Epidermal melanocyte (primary cell): ENCODE measurements around the gene MCHR1.
"Not testable (repeated sequence)": the region's sequence is repeated elsewhere in the genome, so short reads cannot be mapped to it uniquely, and the experiment has no call there.

Source experiments
- DNase-seq: peaks from one replicate; pipeline ENCODE4 v3.0.0; 2011; ENCODE audit warnings: low spot score; ENCODE audit not compliant: insufficient read length

Gene MCHR1

DNA sequence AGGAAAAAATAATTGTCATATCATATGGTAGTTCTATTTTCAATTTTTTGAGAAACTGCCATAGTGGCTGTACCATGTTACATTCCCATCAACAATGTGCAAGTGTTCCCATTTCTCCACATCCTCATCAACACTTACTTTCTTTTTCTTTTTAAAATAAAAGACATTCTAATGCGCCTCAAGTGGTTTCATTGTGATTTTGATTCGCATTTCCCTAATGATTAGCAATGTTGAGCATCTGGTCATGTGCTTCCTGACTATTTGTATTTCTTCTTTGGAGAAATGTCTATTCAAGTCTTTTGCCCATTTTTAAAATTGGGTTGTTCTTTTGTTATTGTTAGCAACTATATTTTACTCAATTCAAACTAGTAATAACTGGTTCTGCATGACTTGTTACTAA, 8.4 kb downstream of the MCHR1 start:
- DNase-seq = no peak

DNA sequence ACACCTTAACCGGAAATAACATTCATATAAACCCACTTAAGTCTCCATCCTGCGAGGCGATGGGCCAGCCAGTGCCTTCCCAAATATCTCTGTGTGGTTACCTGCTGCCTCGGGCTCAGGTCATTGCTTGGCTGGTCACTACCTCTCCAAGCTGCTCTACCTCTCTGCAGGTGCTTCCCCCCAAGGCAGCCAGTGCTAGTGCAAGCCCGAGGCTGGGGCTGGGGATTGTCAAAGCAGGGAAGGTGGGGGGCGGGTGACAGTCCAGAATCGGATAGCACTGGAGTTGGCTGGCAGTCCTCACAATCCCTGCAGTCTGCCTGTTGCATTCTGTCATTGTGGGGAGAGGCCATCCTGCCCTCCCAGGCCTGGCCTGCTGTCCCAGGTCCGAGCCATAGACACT, 11.1 kb downstream of the MCHR1 start:
- no peak for DNase-seq

DNA sequence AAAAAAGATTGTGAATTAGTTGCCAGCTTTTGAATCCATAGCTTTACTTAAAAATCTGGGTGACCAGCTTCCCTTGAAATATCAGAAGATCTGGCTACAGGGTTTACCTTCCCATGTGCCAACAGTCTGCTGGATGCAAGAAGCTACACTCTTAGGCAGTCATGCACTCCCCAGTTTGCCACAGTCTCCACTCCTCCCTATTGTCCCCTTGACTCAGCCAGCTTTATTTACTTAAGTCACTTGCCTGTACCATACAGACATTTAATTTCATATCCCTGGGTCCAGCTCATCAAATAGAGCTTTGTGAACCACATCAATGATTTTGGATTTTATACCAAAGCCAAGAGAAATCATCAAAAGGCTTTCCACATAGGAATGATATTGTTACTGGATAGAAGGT, 12.2 kb downstream of the MCHR1 start:
- no peak for DNase-seq

DNA sequence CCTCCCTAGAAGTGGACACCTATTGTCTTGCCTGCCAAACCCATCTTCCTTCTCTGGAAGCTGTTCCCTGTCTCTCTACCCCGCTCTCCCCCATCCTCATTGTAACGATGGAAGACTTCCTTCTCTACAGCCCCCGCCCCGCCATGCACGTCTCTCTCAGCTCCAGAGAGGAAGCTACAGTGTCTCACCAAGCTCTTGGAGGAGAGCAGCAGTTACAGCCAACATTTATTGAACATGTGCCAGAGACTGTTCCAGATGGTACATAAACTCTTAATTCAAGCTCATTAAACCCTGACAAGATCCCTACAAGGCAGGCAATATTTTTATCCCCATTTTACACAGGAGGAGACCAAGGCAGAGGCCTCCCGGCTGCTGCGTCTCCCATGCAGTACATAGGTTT, 15.1 kb downstream of the MCHR1 start:
- DNase-seq = no peak

- DNase-seq = no peak
Observed at GRCh38 chr22:40701274-40701673, 22.0 kb downstream of the MCHR1 start.

DNA sequence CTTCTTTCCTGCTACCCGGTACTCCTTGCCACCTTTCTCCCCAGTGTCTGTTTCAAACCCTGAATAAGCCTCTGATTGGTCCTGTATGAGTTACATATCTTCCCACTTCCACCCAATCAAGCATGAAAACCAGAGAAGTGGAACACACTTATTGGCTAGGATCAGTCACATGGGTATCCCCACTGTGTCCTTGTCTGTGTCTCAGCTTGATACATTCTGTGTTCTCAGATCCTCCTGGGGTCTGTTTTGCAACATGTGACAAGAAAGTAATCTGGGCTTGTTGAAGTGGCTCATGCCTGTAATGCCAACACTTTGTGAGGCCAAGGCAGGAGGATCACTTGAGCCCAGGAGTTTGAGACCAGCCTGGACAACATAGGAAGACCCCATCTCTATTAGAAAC, 23.9 kb downstream of the MCHR1 start:
- no peak for DNase-seq

GRCh38 chr22:40703736-40704135, 24.5 kb downstream of the MCHR1 start:
- no peak for DNase-seq

DNA sequence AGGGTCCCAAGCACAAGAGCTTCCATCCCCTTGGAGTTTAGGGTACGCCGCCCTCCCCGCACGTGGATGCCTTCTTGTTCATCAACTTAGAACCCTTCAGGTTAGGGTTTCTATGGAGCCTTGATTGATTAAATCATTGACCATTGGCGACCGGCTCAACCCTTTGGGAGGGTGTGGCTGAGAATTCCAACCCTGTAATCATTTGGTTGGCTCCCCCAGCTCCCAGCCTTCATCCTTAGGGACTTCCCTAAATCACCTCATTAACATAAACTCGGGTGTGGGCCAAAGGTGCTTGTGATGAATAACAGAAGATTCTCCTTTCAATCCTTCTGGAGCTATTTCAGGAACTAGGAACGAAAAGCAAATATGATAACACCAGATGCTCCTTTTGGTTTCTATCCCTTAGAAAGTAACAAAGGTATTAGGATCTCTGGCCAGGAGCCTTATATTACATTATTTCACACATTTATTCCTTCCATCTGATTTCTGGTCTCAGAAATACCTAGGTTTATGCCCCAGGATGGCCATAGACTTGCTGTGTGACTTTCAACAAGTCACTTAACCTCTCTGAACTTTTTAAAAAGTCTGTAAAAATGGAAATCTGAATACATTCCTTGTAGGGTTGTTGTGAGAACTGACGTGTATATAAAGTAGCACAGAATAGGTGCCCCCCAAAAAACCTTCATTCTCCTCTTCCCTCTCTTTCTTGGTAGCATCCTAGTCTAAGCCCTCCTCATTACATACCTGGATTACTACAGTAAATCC, 26.8 kb downstream of the MCHR1 start:
- DNase-seq = no peak

DNA sequence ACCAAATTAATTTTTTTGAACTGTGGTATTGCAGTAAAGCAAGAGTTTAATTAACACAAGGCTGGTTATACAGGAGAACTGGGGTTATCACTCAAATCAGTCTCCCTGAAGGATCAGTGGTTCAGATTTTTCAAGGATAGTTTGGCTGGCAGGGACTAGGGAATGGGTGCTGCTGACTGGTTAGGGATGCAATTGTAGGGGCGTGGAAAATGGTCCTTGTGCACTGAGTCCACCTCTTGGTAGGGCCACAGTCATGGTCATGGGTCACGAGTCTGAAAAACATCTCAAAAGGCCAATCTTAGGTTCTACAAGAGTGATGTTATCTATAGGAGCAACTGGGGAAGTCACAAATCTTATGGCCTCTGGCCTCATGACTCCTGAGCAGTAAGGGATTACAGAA, 27.9 kb downstream of the MCHR1 start:
- no peak for DNase-seq

GRCh38 chr22:40708177-40708576, 28.9 kb downstream of the MCHR1 start:
- no peak for DNase-seq

DNA sequence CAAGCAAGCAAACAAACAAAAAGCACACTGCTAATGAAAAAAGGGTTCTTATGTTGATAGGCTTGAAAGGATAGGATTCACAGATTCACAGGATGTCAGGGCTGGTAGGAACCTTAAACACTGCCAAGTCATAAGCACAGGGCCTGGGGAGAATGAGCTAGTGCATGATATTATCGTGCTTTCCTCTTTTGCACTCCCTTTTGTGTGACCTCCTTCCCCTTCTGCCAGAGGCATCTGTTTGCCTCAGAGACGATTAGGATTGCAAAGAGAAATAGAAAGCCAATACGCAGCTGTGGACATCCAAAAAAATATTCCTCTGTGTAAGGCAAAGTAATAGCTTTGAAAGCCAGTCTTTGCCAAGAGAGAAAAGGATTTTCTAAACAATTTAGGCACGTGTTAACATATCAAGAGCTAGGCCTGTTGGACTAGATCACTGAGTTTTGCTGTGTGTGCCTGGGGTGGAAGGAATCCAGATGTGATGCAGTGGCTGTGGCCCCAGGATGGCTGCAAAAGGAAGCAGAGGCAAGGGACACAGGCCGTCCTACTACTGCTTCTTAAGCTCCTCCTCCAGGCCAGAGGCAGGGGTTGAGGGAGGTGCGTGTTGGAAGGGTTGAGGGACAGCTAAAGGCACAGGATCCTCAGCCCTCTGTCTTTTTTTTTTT, 30.6 kb downstream of the MCHR1 start:
- peak; percentile 66 for DNase-seq

DNA sequence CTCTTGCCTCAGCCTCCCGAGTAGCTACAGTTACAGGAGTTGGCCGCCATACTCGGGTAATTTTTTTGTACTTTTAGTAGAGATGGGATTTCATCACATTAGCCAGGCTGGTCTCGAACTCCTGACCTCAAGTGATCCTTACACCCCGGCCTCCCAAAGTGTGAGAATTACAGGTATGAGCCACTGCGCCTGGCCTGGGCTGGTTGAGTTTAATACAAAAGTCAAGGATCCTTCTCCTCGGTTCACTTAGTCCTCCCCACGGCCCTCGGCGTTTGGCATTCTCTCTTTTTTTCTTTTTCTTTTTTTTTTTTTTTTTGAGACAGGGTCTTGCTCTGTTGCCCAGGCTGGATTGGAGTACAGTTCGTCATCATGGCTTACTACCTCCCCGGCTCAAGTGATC, 33.0 kb downstream of the MCHR1 start:
- no peak for DNase-seq

DNA sequence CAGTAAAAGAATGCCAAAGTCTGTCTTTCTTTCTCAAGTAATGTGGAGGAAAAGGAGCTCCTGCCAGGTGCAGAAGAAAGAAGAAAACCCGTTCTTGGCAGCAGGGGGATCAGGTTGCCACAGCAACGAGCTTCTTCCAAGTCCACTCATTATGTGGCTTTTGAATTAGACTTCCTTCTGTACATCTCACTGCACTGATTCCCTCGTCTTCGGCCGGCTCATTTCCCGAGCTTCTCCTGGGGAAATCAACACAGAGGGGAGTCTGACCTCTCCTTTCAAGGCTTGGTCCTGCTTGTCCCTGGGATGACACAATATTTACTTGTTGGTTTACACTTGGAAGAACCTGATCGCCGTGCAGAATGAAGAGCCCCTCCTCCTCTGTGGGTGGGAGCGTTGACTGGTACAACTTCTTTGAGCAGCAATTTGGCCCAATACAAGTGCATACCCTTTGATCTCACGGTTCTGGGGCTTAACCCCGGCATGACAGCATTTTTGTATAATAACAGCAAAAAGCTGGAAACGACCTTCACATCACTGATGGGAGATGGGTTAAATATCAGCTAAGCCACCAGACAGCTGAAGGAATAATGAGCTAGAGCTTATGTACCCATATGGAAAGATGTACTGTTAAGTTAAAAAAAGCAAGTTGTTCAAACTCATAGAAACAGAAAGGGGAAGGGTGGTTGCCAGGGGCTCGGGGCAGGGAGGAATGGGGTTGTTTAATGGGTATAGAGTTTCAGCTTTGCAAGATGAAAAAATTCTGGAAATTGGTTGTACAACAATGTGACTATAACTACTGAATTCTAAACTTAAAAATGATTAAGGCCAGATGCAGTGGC, 35.4 kb downstream of the MCHR1 start:
- no peak for DNase-seq

- no peak for DNase-seq
Observed at GRCh38 chr22:40716116-40716515, 36.8 kb downstream of the MCHR1 start.

DNA sequence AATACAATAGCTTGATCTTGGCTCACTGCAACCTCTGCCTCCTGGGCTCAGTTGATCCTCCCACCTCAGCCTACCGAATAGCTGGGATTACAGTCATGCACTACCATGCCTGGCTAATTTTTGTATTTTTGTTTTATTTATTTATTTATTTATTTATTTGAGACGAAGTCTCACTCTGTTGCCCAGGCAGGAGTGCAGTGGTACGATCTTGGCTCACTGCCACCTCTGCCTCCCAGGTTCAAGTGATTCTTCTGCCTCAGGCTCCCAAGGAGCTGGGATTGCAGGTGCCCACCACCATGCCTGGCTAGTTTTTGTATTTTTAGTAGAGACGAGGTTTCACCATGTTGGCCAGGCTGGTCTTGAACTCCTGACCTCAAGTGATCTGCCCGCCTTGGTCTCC, 38.4 kb downstream of the MCHR1 start:
- not testable (repeated sequence) for DNase-seq

- no peak for DNase-seq
Observed at GRCh38 chr22:40718250-40719204, 39.2 kb downstream of the MCHR1 start.

GRCh38 chr22:40719599-40719998, 40.3 kb downstream of the MCHR1 start:
- DNase-seq = no peak

DNA sequence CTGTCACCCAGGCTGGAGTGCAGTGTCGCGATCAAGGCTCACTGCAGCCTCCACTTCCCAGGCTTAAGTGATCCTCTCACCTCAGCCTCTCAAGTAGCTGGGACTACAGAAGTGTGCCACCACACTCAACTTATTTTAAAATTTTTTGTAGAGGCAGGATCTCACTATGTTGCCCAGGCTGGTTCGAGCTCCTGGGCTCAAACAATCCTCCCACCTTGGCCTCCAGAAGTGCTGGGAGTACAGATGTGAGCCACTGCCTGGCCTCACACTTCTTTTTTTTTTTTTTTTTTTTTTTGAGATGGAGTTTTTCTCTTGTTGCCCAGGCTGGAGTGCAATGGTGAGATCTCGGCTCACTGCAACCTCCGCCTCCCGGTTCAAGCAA, 40.9 kb downstream of the MCHR1 start:
- not testable (repeated sequence) for DNase-seq

DNA sequence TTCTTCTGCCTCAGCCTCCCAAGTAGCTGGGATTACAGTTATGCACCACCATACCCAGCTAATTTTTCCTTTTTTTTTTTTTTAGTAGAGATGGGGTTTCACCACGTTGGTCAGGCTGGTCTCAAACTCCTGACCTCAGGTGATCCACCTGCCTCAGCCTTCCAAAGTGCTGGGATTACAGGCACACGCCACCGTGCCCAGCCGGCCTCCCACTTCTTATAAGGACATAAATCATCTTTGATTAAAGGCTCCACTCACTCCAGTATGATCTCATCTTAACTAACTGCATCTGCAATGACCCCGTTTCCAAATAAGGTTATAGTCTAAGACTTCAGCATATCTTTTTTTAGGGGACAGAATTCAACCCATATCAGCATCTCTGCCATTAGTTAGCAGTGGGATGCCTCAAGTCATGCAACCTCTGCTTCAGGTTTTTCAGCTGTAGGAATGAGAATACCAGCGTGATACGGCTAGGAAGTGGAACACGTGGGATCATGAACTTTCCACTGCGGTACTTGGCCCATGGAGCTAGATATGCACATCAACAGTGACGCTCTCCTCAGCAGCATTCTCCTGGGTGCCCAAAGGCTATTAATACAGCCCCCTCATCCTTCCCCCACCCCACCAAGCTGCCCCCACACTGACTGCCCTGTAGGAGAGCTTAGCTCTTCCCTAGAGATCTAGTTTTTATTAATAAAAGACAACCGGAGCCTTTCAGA, 41.4 kb downstream of the MCHR1 start:
- no peak for DNase-seq

- no peak for DNase-seq
Observed at GRCh38 chr22:40721266-40721665, 42.0 kb downstream of the MCHR1 start.
